Large intestine (tissue), 3 donors: ENCODE results near the gene IL4R. TPM values are rescaled to one million over a fixed set of nuclear protein-coding genes. Genes with fewer than 3 reads are reported as not detected.
"Not testable (repeated sequence)": the region's sequence is repeated elsewhere in the genome, so short reads cannot be mapped to it uniquely, and the experiment has no call there.

ENCODE experiments used
- DNase-seq, 2 donors: peaks; one replicate each; pipeline versions ENCODE4 v3.0.0 to v3.0.0-alpha.2; 2013
- H3K27ac ChIP-seq: one replicate; pipeline ENCODE4 v1.5.1; 2013; ENCODE audit warnings: low read length
- H3K27me3 ChIP-seq: 2 replicates; pipeline ENCODE4 v1.6.1; 2013; ENCODE audit warnings: low read length; ENCODE audit not compliant: control insufficient read depth, insufficient read depth
- H3K36me3 ChIP-seq: 2 replicates; pipeline ENCODE4 v1.6.1; 2013; ENCODE audit warnings: low read length; ENCODE audit not compliant: control insufficient read depth, insufficient read depth
- H3K4me1 ChIP-seq: one replicate; pipeline ENCODE4 v1.6.1; 2013; ENCODE audit warnings: low read length; ENCODE audit not compliant: control insufficient read depth, insufficient read depth
- H3K4me3 ChIP-seq: one replicate; pipeline ENCODE4 v1.5.1; 2013; ENCODE audit warnings: low read length
- H3K9me3 ChIP-seq: one replicate; pipeline ENCODE4 v1.6.1; 2013; ENCODE audit warnings: mild to moderate bottlenecking, low read depth, low read length, moderate library complexity; ENCODE audit not compliant: control insufficient read depth
- WGBS: methylation state at CpG from one replicate; pipeline ENCODE4 v1.1.5; 2013; ENCODE audit warnings: low lambda C conversion rate; ENCODE audit not compliant: insufficient coverage; 5-methylcytosine and 5-hydroxymethylcytosine counted together
- polyA plus RNA-seq: library from polyadenylated mRNA; unstranded; fragments of 120-200 nt; gene quantifications from one replicate; pipeline ENCODE4 v1.2.1, GENCODE V29; 2013

The IL4R gene
- polyA plus RNA-seq, 1 donor, result 50.6 TPM

DNA sequence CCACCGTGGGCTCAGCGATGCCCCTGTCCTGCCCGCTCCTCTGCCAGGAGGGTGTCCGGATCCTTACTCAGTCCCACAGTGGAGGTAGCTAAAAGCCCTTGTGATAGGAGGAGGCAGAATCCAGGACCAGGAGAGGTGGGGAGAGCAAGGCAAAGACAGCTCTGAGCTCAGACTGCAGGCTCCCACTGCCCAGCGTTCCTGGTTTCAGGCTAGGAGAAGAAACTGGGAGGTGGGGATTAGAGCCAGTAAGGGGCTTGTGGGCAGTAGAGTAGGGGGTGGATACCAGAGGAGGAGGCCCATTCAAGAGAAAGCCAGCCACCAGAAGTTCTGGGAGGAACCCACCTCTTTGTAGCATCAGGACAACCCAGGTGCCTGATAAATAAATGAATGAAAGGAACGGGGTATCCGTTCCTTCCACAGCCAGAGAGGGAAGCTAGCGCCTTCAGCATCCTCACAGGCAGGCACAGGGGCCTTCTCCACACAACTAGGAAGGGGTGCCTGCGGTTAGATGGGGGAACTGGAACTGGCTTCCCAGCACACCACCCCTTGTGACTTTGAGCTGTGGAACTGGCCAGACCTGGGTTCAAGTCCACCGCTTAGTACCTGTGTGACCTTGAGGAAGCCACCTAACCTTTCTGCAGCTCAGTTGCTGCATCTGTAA, 90.5 kb downstream of the IL4R start:
- Histone ChIP-seq H3K4me1 (no peaks in the 10 kb centered on the region), H3K36me3 (no peaks in the 10 kb centered on the region), H3K27me3 (peaks cover 7% of the 10 kb centered on the region), H3K27ac (no peak overlapping the region), H3K4me3 (no peak overlapping the region), H3K9me3 (no peaks in the 10 kb centered on the region)
- no CpG with 5 or more reads among the region's 10 CpGs for WGBS
- DNase-seq, result no peak

DNA sequence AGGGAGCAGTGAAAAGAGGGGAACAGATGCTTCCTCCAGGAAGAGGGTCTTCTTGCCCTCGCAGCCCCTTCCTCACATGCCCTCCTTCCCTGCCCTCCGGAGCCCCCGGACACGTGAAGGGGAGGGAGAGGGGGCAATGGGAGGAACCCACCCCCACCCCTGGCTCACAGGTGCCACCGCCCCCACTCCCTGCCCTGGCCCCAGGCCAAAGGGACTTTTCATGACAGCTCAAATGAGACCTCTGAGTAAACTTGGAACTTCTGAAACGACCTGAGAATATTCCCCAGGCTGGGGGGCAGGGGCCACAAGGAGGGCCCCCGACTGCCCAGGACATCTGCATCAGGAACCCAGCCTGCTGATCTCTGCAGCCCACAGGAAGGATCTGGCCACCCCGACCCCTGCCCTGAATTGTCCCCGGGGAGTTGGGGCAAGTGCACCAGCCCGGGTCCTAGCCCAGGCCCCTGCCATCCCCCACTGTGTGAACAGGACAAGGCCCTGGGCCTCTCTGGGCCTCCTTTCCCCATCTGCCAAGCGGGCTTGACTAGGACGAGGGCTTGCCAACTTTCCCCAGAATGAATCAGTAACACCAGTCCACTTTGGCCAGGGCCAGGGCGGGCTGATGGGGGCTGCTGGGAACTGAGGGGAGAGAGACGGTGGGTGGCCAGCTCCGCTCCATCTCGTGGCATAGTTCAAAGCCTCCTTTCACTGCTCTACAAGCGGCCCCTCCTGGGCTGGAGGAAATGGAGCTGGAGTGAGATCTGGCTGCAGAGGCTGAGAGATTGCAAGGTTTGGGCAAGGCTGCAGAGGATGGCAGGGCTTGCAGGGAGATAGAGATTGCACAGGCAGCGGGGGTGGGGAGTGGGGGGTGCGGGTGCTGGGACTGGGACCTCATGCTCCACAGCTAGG, 92.0 kb downstream of the IL4R start:
- H3K9me3 ChIP-seq, result no peaks in the 10 kb centered on the region
- no peaks in the 10 kb centered on the region for H3K4me1 ChIP-seq
- H3K27me3 ChIP-seq, result peaks cover 7% of the 10 kb centered on the region
- no peak overlapping the region for H3K27ac ChIP-seq
- no peak for DNase-seq
- WGBS, result no CpG with 5 or more reads among the region's 19 CpGs
- H3K4me3 ChIP-seq, result no peak overlapping the region
- H3K36me3 ChIP-seq, result no peaks in the 10 kb centered on the region

DNA sequence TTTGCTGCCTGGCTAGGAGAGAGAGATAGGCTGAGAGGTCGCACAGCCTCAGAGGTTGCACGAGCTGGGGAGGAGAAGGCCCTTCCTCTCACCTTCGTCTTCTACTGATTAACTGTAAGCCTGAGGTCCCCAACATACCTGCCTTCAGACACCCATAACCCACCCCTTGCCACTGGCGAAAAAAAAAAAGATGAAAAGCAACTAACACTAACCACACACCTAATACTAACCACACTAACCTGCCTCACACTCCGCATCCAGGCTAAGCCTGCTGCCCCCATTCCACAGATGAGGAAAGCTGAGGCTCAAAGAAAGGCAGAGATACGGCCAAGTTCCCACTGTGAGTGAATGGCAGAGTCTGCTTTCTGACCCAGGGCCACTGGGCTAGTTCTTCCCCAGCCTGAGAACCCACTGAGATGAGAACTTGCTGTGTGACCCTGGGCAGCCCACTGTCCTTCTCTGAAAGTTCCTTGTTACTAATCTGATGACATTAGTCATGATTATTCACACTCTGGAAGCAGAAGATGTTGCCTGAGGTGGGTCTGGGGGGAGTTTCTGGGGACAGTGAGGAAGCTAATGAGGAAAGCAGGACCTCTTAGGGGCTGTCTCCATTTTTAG, 92.8 kb downstream of the IL4R start:
- Histone ChIP-seq H3K27ac (no peak overlapping the region), H3K4me1 (no peaks in the 10 kb centered on the region), H3K4me3 (no peak overlapping the region), H3K9me3 (no peaks in the 10 kb centered on the region), H3K27me3 (peaks cover 6% of the 10 kb centered on the region), H3K36me3 (no peaks in the 10 kb centered on the region)
- WGBS, result no CpG with 5 or more reads among the region's 6 CpGs
- DNase-seq, result no peak

DNA sequence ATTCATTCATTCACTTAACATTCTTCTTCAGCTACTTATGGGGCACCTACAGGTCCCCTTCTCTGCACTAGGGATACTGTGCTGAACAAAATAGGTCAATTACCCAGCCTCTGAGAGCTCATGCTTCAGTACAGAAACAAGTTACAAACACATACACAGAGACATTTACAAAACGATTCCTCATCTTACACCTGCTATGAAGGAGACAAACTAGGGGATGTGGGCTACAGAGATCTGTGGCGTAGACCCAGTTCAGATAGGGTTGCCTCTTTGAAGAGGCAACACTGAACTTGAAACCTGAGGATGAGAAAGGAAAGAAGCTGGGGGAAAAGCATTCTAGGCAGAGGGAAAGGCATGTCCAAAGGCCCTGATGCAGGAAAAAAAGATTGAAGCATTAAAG, 93.4 kb downstream of the IL4R start:
- peaks cover under 1% of the 10 kb centered on the region for H3K27me3 ChIP-seq
- H3K4me3 ChIP-seq, result no peak overlapping the region
- no peak for DNase-seq
- no peaks in the 10 kb centered on the region for H3K36me3 ChIP-seq
- 100% methylated on average over 1 of the region's 2 CpGs for WGBS
- H3K27ac ChIP-seq, result no peak overlapping the region
- H3K9me3 ChIP-seq, result no peaks in the 10 kb centered on the region
- no peaks in the 10 kb centered on the region for H3K4me1 ChIP-seq

DNA sequence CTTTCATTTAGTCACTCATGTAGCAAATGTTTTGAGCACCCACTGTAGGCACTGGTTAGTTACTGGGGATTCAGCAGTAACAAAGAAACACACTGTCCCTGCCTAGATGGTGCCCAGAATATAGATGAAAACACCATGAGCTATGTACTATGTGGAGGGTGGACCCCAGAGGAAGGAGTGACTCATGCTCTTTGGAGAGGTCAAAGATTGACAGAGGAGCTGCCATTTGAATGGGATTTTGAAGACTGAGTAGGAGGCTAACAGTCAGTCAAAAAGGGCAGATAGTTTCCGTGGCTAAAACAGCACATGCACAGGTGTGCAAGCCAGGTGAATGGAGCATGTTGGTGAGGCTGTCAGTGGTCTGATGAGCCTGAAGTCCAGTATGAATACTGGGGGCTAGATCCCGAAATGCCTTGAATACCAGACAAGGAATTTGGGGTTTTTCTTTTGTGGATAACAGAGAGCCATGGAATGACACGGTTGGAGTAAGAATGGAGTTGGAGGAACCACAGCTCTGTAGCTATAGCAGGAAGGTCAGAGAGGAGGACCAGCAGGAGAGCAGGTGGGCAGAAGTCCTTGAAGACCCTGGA, 94.3 kb downstream of the IL4R start:
- Histone ChIP-seq H3K27me3 (no peaks in the 10 kb centered on the region), H3K4me3 (no peak overlapping the region), H3K36me3 (no peaks in the 10 kb centered on the region), H3K27ac (no peak overlapping the region), H3K4me1 (no peaks in the 10 kb centered on the region), H3K9me3 (no peaks in the 10 kb centered on the region)
- WGBS, result no CpG with 5 or more reads among the region's 3 CpGs
- DNase-seq, result no peak

DNA sequence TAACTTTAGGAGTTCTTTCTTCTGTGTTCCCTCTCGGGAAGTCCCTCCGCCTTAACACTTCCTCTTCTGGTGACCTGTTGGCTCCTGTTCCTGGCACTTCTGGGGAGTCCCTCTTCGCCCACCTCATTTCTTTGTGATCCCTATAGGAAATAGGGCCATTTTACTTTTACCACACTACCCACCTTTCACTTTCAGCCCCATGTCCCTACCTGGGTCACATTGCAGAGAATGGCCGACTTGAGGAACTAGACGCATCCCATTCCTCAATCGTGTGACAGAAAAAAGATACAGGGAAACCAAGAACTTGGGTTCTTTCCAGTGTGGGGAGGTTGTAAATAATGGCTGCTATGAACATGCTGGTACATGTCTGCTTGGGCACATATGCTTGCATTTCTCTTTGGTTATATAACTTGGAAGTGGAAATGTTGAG, 94.8 kb downstream of the IL4R start:
- H3K36me3 ChIP-seq, result no peaks in the 10 kb centered on the region
- WGBS, result 73% methylated on average over 2 of the region's 6 CpGs
- H3K4me3 ChIP-seq, result no peak overlapping the region
- H3K4me1 ChIP-seq, result no peaks in the 10 kb centered on the region
- no peak overlapping the region for H3K27ac ChIP-seq
- H3K9me3 ChIP-seq, result no peaks in the 10 kb centered on the region
- no peaks in the 10 kb centered on the region for H3K27me3 ChIP-seq
- DNase-seq, result no peak

DNA sequence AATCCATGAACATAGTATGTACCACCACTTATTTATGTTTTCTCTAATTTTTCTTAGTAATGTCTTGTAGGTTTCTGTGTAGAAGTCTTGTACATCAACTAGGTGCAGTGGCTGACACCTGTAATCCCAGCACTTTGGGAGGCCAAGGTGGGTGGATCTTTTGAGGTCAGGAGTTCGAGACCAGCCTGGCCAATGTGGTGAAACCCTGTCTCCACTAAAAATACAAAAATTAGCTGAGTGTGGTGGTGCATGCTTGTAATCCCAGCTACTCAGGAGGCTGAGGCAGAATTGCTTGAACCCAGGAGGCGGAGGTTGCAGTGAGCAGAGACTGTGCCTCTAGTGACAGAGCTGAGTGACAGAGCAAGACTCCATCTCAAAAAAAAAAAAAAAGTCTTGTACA, 96.2 kb downstream of the IL4R start:
- WGBS, result no CpG with 5 or more reads among the region's 2 CpGs

DNA sequence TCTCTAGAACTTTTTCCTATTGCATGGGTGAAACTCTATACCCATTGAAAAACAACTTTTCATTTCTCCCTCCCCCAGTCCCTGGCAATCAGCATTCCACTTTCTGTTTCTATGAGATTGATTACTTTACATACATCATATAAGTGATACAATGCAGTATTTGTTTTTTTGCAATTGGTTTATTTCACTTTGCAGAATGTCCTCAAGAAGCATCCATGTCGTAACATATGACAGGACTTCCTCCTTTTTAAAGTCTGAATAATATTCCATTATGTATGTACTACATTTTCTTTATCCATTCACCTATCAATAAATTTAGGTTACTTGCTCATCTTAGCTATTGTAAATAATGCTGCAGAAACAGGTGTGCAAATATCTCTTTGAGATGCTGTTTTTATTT, 97.0 kb downstream of the IL4R start:
- Histone ChIP-seq H3K4me3 (no peak overlapping the region), H3K9me3 (no peaks in the 10 kb centered on the region), H3K4me1 (no peaks in the 10 kb centered on the region), H3K27me3 (peaks cover 2% of the 10 kb centered on the region), H3K27ac (no peak overlapping the region), H3K36me3 (no peaks in the 10 kb centered on the region)
- DNase-seq, result no peak
- WGBS, result 100% methylated on average over 1 of the region's 1 CpG

More for the DNA sequence above, 96.2 kb downstream of the IL4R start:
- H3K4me1 ChIP-seq, H3K4me3 ChIP-seq, H3K36me3 ChIP-seq, H3K27me3 ChIP-seq, H3K9me3 ChIP-seq, H3K27ac ChIP-seq, DNase-seq: not testable (repeated sequence)

DNA sequence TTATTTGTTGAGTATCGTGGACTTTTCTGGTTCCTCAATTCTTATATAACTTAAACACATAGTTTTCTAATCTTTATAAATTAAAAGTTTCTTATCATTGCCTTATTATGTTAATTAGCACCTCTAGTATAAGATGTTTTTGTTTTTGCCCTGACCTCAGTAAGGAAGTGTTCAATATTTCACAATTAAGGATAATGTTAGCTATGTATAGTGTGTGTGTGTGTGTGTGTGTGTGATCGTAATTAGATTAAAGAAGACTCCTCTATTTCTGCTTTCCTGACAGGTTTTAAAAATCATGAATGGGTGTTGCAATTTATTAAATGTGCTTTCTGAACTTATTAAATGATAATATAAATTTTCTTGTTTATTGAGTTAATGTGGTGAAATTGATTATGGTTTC, 100.2 kb downstream of the IL4R start:
- H3K36me3 ChIP-seq, result no peaks in the 10 kb centered on the region
- H3K27ac ChIP-seq, result no peak overlapping the region
- H3K4me3 ChIP-seq, result no peak overlapping the region
- 100% methylated on average over 1 of the region's 2 CpGs for WGBS
- no peak for DNase-seq
- no peaks in the 10 kb centered on the region for H3K9me3 ChIP-seq
- no peaks in the 10 kb centered on the region for H3K4me1 ChIP-seq
- peaks cover 2% of the 10 kb centered on the region for H3K27me3 ChIP-seq
